ENCODE data around the gene SIL1.

The SIL1 gene

GRCh38 chr5:138905541-138905940, 292.6 kb downstream of the SIL1 start:
- no peak for DNase-seq

DNA sequence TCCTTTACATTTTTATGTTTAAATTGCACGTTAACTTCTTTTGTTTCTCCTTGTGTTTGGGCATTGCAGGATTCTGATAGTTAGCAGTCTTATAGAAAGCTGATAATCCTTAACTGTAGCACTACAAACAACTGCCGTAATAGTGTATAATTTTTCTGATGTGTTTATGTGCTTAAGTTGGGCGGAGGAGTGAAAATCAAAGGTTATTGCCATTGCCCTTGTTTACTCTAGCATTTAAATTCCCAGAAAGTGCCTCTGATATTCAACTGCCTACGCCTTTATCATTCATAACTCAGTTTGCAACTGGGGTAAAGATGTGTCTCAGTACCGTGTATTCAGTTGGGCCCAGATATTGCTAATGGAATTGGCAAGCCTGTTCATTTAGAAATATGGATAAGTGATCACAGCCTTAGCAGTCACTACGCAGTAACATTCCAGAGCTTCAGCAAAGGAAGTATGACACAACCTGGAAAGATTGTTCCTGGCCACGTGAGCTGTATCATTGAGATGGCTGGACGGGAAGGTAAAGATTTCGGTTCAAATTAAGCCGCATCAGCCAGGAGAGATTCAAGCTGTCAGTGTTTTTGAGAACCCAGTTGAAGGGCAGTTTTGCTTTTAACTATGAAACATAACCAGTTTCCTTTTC, 294.9 kb downstream of the SIL1 start:
- no peak for DNase-seq

GRCh38 chr5:138901716-138902115, 296.5 kb downstream of the SIL1 start:
- DNase-seq, result no peak

DNA sequence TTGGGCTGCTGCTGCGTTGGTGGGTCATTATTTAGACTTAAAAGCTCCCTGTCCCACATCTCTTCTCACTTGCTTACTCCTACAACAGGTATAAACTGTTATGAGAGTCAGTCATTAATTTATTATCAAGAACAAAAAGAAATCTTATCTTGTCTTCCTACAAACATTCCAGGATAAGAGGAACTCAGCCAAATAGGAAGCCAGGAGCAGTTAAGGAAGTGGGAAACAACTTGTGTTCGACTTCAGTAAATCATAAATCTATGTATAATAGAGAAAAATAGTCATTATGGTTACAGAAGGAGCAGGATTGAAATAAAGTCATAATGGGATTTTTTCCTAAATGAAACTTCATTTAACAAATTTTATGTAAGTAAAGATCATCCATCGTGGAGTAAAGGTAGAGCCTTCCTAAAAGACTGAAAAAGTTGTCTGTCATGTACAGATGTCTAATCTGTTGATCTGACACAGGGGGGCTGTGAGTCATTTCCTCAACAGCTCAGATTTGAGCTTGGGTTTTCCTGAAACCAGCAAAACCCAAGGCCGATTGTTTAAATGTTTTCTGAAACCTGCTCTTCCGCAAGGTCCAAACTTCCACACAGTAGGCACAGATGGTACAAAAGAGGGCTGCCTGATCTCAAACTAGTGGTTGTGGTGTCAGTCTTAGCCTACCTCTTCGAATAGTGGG, 297.7 kb downstream of the SIL1 start:
- DNase-seq, result no peak

DNA sequence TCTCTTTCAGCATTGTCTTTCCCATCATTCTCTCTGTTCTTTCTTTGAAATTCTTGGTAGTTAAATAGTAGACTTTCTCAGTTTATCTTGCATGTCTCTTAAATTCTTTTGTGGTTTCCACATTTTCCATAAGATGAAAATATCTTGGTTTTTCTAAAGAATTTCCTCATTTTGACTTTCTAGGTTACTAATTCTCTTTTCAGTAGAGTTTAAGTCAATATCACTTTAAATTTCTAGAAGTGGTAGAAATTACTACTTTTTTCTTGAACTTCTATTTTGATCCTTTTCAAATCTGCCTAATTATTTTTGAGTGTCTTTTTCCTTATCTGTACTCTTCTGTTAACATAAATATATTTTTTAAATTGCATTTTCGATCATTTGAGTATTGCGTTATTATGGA, 299.4 kb downstream of the SIL1 start:
- DNase-seq, result no peak

DNA sequence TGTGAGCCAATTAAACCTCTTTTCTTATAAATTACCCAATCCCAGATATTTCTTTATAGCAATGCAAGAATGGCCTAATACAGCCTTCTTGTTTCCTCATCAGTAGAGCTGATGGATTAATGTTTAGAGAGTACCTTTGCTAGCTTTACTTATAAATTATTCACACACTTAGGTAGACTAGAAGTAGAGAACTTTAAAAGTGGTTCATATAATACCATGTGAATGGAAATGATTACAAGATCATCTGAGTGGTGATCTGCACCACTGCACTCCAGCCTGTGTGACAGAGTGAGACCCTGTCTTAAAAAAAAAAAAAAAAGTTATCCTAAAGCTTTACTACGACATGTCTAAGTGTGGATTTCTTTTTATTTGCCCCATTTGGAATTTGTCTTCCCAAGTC, 299.9 kb downstream of the SIL1 start:
- no peak for DNase-seq
